Measurements from ENCODE around the gene MBD4.

The MBD4 gene

GRCh38 chr3:129435367-129435766, 4.4 kb downstream of the MBD4 start:
- H3K36me3 ChIP-seq (ENCODE audit: control insufficient read depth in 4 of 4, insufficient read depth in 4 of 4, low read length in 3 of 4): peaks cover 22 to 70% (median 44%) of the 10 kb centered on the region in 4 experiments
- H3K4me3 ChIP-seq (ENCODE audit: control insufficient read depth in 1 of 7, extremely low read depth in 1 of 7, insufficient read depth in 4 of 7, low read depth in 2 of 7, low read length in 6 of 7): no peak overlapping the region
- no peak overlapping the region for H3K27ac ChIP-seq (ENCODE audit: insufficient read depth in 1 of 2, low read depth in 1 of 2, low read length in 2 of 2, poor library complexity in 1 of 2, severe bottlenecking in 2 of 2)
- ChIA-PET CTCF (interaction anchor here (0.6 to 1.7 kb wide), 3 partner anchors 25 to 403 kb away, joined by 3 to 7 read pairs (median 3); no protein-coding TSS in a partner anchor), POLR2A (no interaction called here)
- H3K27me3 ChIP-seq (replicated peaks in 2 of 5; ENCODE audit: control insufficient read depth in 4 of 5, insufficient read depth in 5 of 5, low read length in 4 of 5): no peaks in the 10 kb centered on the region
- DNase-seq: no peak
- no CpG with 5 or more reads among the region's 1 CpG for WGBS (ENCODE audit: insufficient coverage)
- H3K4me1 ChIP-seq (ENCODE audit: control extremely low read depth in 1 of 4, control insufficient read depth in 4 of 4, insufficient read depth in 4 of 4, low read length in 3 of 4): peaks cover 16 to 43% (median 32%) of the 10 kb centered on the region in 4 experiments
- no peaks in the 10 kb centered on the region for H3K9me3 ChIP-seq (ENCODE audit: control extremely low read depth in 1 of 5, control insufficient read depth in 4 of 5, insufficient read depth in 2 of 5, low read depth in 1 of 5, low read length in 4 of 5)

GRCh38 chr3:129434140-129434539, 5.6 kb downstream of the MBD4 start:
- Histone ChIP-seq H3K9me3 (ENCODE audit: control extremely low read depth in 1 of 5, control insufficient read depth in 4 of 5, insufficient read depth in 2 of 5, low read depth in 1 of 5, low read length in 4 of 5) (no peaks in the 10 kb centered on the region), H3K4me1 (ENCODE audit: control extremely low read depth in 1 of 4, control insufficient read depth in 4 of 4, insufficient read depth in 4 of 4, low read length in 3 of 4) (peaks cover 16 to 43% (median 29%) of the 10 kb centered on the region in 4 experiments), H3K27me3 (replicated peaks in 2 of 5; ENCODE audit: control insufficient read depth in 4 of 5, insufficient read depth in 5 of 5, low read length in 4 of 5) (no peaks in the 10 kb centered on the region), H3K4me3 (ENCODE audit: control insufficient read depth in 1 of 7, extremely low read depth in 1 of 7, insufficient read depth in 4 of 7, low read depth in 2 of 7, low read length in 6 of 7) (no peak overlapping the region), H3K27ac (ENCODE audit: insufficient read depth in 1 of 2, low read depth in 1 of 2, low read length in 2 of 2, poor library complexity in 1 of 2, severe bottlenecking in 2 of 2) (no peak overlapping the region), H3K36me3 (ENCODE audit: control insufficient read depth in 4 of 4, insufficient read depth in 4 of 4, low read length in 3 of 4) (peaks cover 22 to 81% (median 47%) of the 10 kb centered on the region in 4 experiments)
- POLR2A ChIA-PET: no interaction called here
- CTCF ChIA-PET: no interaction called here
- DNase-seq: no peak
- WGBS (ENCODE audit: insufficient coverage): no CpG with 5 or more reads among the region's 1 CpG

- H3K4me3 ChIP-seq (ENCODE audit: control insufficient read depth in 1 of 7, extremely low read depth in 1 of 7, insufficient read depth in 4 of 7, low read depth in 2 of 7, low read length in 6 of 7): no peak overlapping the region
- no peak overlapping the region for H3K27ac ChIP-seq (ENCODE audit: insufficient read depth in 1 of 2, low read depth in 1 of 2, low read length in 2 of 2, poor library complexity in 1 of 2, severe bottlenecking in 2 of 2)
- no peaks in the 10 kb centered on the region for H3K9me3 ChIP-seq (ENCODE audit: control extremely low read depth in 1 of 5, control insufficient read depth in 4 of 5, insufficient read depth in 2 of 5, low read depth in 1 of 5, low read length in 4 of 5)
- DNase-seq: no peak
- H3K36me3 ChIP-seq (ENCODE audit: control insufficient read depth in 4 of 4, insufficient read depth in 4 of 4, low read length in 3 of 4): peaks cover 22 to 82% (median 47%) of the 10 kb centered on the region in 4 experiments
- CTCF ChIA-PET: interaction anchor here (1.2 to 1.5 kb wide), 2 partner anchors 33 to 50 kb away, joined by 3 to 4 read pairs; no protein-coding TSS in a partner anchor
- peaks cover 14 to 43% (median 26%) of the 10 kb centered on the region in 4 experiments for H3K4me1 ChIP-seq (ENCODE audit: control extremely low read depth in 1 of 4, control insufficient read depth in 4 of 4, insufficient read depth in 4 of 4, low read length in 3 of 4)
- H3K27me3 ChIP-seq (replicated peaks in 2 of 5; ENCODE audit: control insufficient read depth in 4 of 5, insufficient read depth in 5 of 5, low read length in 4 of 5): no peaks in the 10 kb centered on the region
- 100% methylated on average over 3 of the region's 5 CpGs for whole genome bisulfite sequencing (ENCODE audit: insufficient coverage)
- POLR2A ChIA-PET: no interaction called here
Measured at GRCh38 chr3:129433565-129433964, 6.2 kb downstream of the MBD4 start.

- H3K4me3 ChIP-seq (ENCODE audit: control insufficient read depth in 1 of 7, extremely low read depth in 1 of 7, insufficient read depth in 4 of 7, low read depth in 2 of 7, low read length in 6 of 7): no peak overlapping the region
- no peak overlapping the region for H3K27ac ChIP-seq (ENCODE audit: insufficient read depth in 1 of 2, low read depth in 1 of 2, low read length in 2 of 2, poor library complexity in 1 of 2, severe bottlenecking in 2 of 2)
- peaks cover 0 to 3% (median 0%) of the 10 kb centered on the region in 5 experiments for H3K27me3 ChIP-seq (replicated peaks in 2 of 5; ENCODE audit: control insufficient read depth in 4 of 5, insufficient read depth in 5 of 5, low read length in 4 of 5)
- peaks cover 22 to 81% (median 46%) of the 10 kb centered on the region in 4 experiments for H3K36me3 ChIP-seq (ENCODE audit: control insufficient read depth in 4 of 4, insufficient read depth in 4 of 4, low read length in 3 of 4)
- H3K9me3 ChIP-seq (ENCODE audit: control extremely low read depth in 1 of 5, control insufficient read depth in 4 of 5, insufficient read depth in 2 of 5, low read depth in 1 of 5, low read length in 4 of 5): no peaks in the 10 kb centered on the region
- ChIA-PET POLR2A (no interaction called here), CTCF (interaction anchor here (1.2 to 1.5 kb wide), 2 partner anchors 32 to 50 kb away, joined by 3 to 4 read pairs; no protein-coding TSS in a partner anchor)
- no peak for DNase-seq
- H3K4me1 ChIP-seq (ENCODE audit: control extremely low read depth in 1 of 4, control insufficient read depth in 4 of 4, insufficient read depth in 4 of 4, low read length in 3 of 4): peaks cover 19 to 45% (median 29%) of the 10 kb centered on the region in 4 experiments
Measured at GRCh38 chr3:129432671-129433070, 7.1 kb downstream of the MBD4 start.

DNA sequence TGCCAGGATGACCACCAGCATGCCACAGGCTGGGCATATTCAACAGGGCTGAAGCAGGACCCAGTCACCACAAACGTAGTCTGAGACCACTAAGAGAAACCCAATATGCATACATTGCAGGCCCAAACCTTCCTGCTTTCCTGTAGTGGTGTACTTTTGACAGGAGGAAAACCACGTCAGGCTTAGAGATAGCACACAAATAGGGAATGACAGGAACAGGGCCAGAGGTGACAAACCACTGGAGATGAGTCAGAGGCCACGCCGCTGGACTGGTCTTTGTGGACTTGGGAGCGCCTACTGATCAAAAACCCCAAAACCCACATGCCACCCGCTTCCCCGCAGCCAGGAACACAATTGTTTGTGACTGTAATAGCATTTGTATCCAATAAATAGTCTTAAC, 7.7 kb downstream of the MBD4 start:
- H3K27me3 ChIP-seq (replicated peaks in 2 of 5; ENCODE audit: control insufficient read depth in 4 of 5, insufficient read depth in 5 of 5, low read length in 4 of 5): peaks cover 0 to 8% (median 0%) of the 10 kb centered on the region in 5 experiments
- H3K36me3 ChIP-seq (ENCODE audit: control insufficient read depth in 4 of 4, insufficient read depth in 4 of 4, low read length in 3 of 4): peaks cover 20 to 74% (median 42%) of the 10 kb centered on the region in 4 experiments
- peak overlapping the region in 1 of 7 experiments; percentile 6 for H3K4me3 ChIP-seq (ENCODE audit: control insufficient read depth in 1 of 7, extremely low read depth in 1 of 7, insufficient read depth in 4 of 7, low read depth in 2 of 7, low read length in 6 of 7)
- CTCF ChIA-PET: interaction anchor here (1.5 kb wide), 1 partner anchor 32 kb away, joined by 3 read pairs; no protein-coding TSS in a partner anchor
- H3K27ac ChIP-seq (ENCODE audit: insufficient read depth in 1 of 2, low read depth in 1 of 2, low read length in 2 of 2, poor library complexity in 1 of 2, severe bottlenecking in 2 of 2): no peak overlapping the region
- WGBS (ENCODE audit: insufficient coverage): 38% methylated on average over 1 of the region's 7 CpGs
- H3K9me3 ChIP-seq (ENCODE audit: control extremely low read depth in 1 of 5, control insufficient read depth in 4 of 5, insufficient read depth in 2 of 5, low read depth in 1 of 5, low read length in 4 of 5): no peaks in the 10 kb centered on the region
- DNase-seq: peak in 1 of 3 donors; percentile 23
- peaks cover 19 to 50% (median 31%) of the 10 kb centered on the region in 4 experiments for H3K4me1 ChIP-seq (ENCODE audit: control extremely low read depth in 1 of 4, control insufficient read depth in 4 of 4, insufficient read depth in 4 of 4, low read length in 3 of 4)
- POLR2A ChIA-PET: no interaction called here

GRCh38 chr3:129429602-129430001, 10.1 kb downstream of the MBD4 start:
- Histone ChIP-seq H3K36me3 (ENCODE audit: control insufficient read depth in 4 of 4, insufficient read depth in 4 of 4, low read length in 3 of 4) (peaks cover 9 to 52% (median 30%) of the 10 kb centered on the region in 4 experiments), H3K27ac (ENCODE audit: insufficient read depth in 1 of 2, low read depth in 1 of 2, low read length in 2 of 2, poor library complexity in 1 of 2, severe bottlenecking in 2 of 2) (no peak overlapping the region), H3K9me3 (ENCODE audit: control extremely low read depth in 1 of 5, control insufficient read depth in 4 of 5, insufficient read depth in 2 of 5, low read depth in 1 of 5, low read length in 4 of 5) (peaks cover 0 to 1% (median 0%) of the 10 kb centered on the region in 5 experiments), H3K4me3 (ENCODE audit: control insufficient read depth in 1 of 7, extremely low read depth in 1 of 7, insufficient read depth in 4 of 7, low read depth in 2 of 7, low read length in 6 of 7) (no peak overlapping the region), H3K27me3 (replicated peaks in 2 of 5; ENCODE audit: control insufficient read depth in 4 of 5, insufficient read depth in 5 of 5, low read length in 4 of 5) (peaks cover 0 to 8% (median 0%) of the 10 kb centered on the region in 5 experiments), H3K4me1 (ENCODE audit: control extremely low read depth in 1 of 4, control insufficient read depth in 4 of 4, insufficient read depth in 4 of 4, low read length in 3 of 4) (peaks cover 7 to 36% (median 26%) of the 10 kb centered on the region in 4 experiments)
- ChIA-PET POLR2A (no interaction called here), CTCF (interaction anchor here (0.9 to 2.1 kb wide), 3 partner anchors 10 to 46 kb away, joined by 4 to 6 read pairs (median 4); partner anchors contain the start of genes IFT122 and MBD4)
- DNase-seq: no peak
- WGBS (ENCODE audit: insufficient coverage): 86% methylated on average over 3 of the region's 4 CpGs

- POLR2A ChIA-PET: interaction anchor here (2.3 kb wide), 1 partner anchor 11 kb away, joined by 15 read pairs; the partner anchor contains the start of genes IFT122 and MBD4
- H3K36me3 ChIP-seq (ENCODE audit: control insufficient read depth in 4 of 4, insufficient read depth in 4 of 4, low read length in 3 of 4): peaks cover 6 to 48% (median 28%) of the 10 kb centered on the region in 4 experiments
- DNase-seq: no peak
- CTCF ChIA-PET: interaction anchor here (0.9 to 2.1 kb wide), 3 partner anchors 10 to 46 kb away, joined by 4 to 6 read pairs (median 4); partner anchors contain the start of genes IFT122 and MBD4
- H3K27ac ChIP-seq (ENCODE audit: insufficient read depth in 1 of 2, low read depth in 1 of 2, low read length in 2 of 2, poor library complexity in 1 of 2, severe bottlenecking in 2 of 2): no peak overlapping the region
- peaks cover 0 to 8% (median 0%) of the 10 kb centered on the region in 5 experiments for H3K27me3 ChIP-seq (replicated peaks in 2 of 5; ENCODE audit: control insufficient read depth in 4 of 5, insufficient read depth in 5 of 5, low read length in 4 of 5)
- H3K4me1 ChIP-seq (ENCODE audit: control extremely low read depth in 1 of 4, control insufficient read depth in 4 of 4, insufficient read depth in 4 of 4, low read length in 3 of 4): peaks cover 4 to 40% (median 26%) of the 10 kb centered on the region in 4 experiments
- H3K4me3 ChIP-seq (ENCODE audit: control insufficient read depth in 1 of 7, extremely low read depth in 1 of 7, insufficient read depth in 4 of 7, low read depth in 2 of 7, low read length in 6 of 7): peak overlapping the region in 2 of 7 experiments; percentile 83 to 89
- WGBS (ENCODE audit: insufficient coverage): 100% methylated on average over 3 of the region's 3 CpGs
- peaks cover 0 to 1% (median 0%) of the 10 kb centered on the region in 5 experiments for H3K9me3 ChIP-seq (ENCODE audit: control extremely low read depth in 1 of 5, control insufficient read depth in 4 of 5, insufficient read depth in 2 of 5, low read depth in 1 of 5, low read length in 4 of 5)
Measured at GRCh38 chr3:129429080-129429451, 10.7 kb downstream of the MBD4 start.
